DMS53 treated with DMSO at 0.1 percent for 48 hours (cell line): ENCODE data around the gene SLC2A4.

Experiments used
- DNase-seq: peaks from one replicate; lab custom pipeline; 2025; ENCODE audit not compliant: unreplicated experiment; lab: John Stamatoyannopoulos, UW

The SLC2A4 gene

GRCh38 chr17:7296189-7296861 lies 14.8 kb downstream of the SLC2A4 start:
- peak; percentile 83 for DNase-seq

DNA sequence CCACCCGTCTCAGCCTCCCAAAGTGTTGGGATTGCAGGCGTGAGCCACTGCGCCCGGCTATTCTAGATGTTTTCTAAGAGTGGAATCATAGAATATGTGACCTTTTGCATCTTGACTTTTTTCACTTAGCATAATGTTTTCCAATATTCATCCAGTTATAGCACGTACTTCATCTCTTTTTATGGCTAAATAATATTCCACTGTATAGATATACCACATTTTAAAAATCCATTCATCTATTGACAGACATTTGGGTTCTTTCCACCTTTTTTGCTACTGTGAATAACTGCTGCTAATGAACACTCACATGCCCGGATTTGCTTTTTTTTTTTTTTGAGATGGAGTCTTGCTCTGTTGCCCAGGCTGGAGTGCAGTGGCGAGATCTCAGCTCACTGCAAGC lies 22.7 kb downstream of the SLC2A4 start:
- no peak for DNase-seq

DNA sequence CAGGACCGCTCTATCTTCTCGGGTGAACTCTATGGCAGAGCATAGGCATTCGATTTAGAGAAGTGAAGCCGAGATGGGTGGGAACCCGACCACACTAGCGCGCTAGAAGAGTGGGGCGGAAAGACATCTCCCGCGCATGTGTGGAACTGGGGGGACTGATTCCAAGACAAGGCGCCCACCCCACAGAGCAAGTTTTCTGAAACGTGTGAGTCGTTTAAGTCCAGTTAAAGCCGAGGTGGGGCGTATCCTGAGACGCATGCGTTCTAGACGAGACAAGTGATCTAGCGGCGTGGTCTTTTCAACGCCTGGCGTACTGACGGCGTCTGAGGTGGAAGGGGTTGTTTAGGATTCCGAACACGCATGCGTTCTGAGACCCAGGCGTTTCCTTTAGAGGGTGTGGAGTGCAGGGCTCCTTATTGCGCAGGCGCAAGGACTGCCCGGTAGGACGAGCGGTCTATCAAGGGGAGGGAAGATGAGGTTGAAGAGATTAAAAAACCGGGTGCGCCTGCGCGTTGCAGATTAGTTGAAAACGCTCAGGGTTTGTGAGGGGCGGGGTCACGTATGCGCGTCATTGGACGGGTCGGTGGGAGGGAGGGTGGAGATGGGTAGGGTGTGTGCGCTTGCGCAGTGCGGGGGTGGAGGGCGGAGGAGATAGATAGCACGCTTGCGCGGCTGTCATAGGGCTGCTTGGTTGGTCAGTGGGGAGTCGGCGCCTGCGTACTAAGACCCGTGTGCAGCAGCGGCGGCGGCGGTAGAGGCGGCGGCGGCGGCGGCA lies 25.6 kb downstream of the SLC2A4 start, which contains the start of gene EIF5A:
Gene EIF5A (plus strand): TSS at position 718 of the 775 bp plus-strand sequence. CDS start 2,008 bp downstream, outside the sequence.
- DNase-seq: peak; percentile 100

DNA sequence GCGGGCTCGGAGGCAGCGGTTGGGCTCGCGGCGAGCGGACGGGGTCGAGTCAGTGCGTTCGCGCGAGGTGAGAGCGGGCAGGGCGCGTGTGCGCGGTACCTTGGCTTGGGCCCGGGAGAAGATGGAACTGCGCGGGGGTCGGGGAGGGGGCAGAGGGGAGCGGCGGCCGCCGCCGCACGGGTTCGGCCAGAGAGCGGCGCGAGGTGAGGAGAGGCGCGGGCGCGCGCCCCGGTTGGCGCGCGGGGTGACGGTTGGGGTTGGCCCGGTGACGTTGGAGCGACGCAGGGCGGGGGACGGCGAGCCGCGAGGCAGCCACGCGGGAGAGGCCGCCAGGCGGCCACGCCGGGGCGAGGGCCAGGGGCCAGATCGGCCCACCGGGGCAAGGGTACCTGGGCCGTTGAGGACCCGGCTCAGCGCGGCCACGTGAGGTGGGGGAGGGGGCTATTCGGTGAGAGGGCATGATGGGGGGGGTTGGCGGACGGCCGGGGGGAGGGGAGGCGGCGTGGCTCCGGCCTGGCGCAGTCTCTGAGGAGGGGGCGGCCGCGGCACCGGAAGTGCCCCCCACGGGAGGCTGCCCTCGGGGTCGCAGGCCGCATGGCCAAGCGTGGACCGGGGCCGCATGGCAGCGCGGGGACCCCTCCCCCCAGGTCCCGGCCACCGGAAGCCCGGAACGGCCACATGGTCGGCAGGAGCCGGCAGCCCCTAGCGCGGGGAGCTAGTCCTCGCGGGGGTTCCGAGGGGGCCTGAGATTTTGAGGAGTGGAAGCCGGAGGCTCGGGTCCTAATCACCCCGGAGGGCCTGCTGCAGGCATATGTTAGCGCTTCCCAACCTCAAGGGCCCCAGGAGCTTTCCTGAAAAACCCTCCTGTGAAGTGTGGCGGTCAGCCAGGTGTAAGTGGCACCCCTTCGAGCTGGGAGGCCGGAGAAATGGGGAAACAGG lies 26.4 kb downstream of the SLC2A4 start:
- DNase-seq: no peak

DNA sequence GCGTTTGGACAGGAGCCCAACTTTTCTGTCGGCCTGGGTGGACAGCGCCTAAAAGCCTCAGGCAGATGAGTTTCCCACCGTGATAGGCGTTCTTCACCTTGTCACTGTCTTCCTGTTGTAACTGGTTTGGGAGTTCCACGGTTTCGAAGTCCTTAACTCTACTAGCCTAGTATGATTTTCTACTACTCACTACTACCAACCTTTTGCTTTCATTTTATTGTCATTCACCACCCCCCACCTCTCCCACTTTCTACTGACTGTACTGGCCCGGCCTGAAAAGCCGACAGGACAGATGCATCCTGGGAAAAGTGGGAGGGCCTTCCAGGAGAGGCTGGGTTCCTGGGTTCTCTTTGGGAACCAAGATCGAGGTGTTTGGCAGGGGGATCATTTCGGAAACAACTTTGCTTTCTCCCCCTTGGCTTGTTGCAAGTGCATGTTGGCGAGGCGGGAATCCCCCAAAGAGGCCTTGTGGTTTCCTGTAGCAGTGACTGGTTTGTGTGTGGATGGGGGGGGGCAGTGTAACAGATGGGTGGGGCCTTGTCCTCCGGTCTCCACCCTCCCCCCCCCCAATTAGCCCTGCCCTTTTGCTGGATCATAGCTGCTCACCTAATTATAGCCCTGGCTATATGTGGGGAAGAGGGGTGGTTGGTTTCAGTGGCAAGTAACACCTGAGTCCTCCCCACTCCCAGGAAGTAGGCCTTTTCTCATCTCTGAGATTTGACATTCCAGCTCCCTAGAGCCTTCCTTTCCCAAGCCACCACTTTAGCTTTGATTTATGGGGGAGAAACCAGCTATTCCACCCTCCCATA lies 27.3 kb downstream of the SLC2A4 start:
- peak; percentile 69 for DNase-seq

- no peak for DNase-seq
Measured at GRCh38 chr17:7309628-7310027, 28.1 kb downstream of the SLC2A4 start.

DNA sequence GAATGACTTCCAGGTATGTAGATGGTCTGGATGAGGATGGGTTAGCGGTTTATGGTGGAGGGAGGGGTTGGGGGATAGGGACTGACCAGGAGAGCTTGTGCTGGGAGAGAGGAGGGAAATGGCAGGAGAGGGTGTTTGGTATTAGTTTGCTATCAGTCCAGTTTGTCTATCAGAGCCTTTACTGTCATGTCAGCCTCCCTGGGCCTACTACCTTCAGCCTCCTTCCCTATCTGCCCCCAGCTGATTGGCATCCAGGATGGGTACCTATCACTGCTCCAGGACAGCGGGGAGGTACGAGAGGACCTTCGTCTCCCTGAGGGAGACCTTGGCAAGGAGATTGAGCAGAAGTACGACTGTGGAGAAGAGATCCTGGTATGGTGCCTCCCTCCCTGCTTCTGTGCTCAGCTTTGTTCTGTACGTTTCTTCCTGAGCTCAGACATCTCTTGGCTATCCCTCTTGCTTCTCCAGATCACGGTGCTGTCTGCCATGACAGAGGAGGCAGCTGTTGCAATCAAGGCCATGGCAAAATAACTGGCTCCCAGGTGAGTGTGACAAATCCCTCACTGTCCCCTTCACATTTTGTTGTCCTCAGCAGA lies 29.7 kb downstream of the SLC2A4 start:
- no peak for DNase-seq

DNA sequence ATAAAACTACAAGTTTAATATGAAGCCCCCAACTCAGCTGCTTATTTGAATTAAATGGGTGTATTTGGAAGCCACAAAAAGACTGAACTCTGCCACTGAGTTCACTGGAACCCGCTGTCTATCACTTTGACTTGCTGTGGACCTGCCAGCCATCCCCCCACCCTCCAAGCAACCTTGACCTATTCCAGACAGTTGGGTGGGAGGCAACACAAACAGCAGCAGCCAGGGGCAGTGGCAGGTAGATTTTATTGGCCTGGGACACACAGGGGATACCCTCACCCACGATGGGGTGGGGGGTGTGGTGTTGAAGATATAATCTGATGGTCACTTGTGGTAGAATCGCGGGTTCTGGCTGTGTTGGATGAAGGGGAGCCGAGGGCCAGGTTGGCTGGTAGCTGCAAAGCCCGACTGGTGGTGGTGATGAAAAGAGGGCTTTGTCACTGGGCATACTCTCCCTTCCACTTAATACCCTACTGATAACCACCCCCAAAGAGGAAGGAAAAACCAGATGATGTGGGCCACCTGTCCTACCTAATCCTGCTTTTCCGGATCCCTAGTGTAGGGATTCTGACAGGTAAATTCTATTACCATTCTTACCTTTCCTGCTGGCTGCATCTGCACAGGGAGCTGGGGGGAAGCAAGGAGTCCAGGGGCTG lies 31.0 kb downstream of the SLC2A4 start:
- DNase-seq: no peak

- no peak for DNase-seq
Measured at GRCh38 chr17:7313088-7313889, 31.8 kb downstream of the SLC2A4 start.

GRCh38 chr17:7313890-7314718 lies 32.6 kb downstream of the SLC2A4 start:
- no peak for DNase-seq

- peak; percentile 84 for DNase-seq
Measured at GRCh38 chr17:7314719-7315569, 33.4 kb downstream of the SLC2A4 start, which contains the start of gene GPS2. TSS of gene GPS2 (minus strand) at chr17:7315360. CDS start at chr17:7315052, 308 bp downstream.

DNA sequence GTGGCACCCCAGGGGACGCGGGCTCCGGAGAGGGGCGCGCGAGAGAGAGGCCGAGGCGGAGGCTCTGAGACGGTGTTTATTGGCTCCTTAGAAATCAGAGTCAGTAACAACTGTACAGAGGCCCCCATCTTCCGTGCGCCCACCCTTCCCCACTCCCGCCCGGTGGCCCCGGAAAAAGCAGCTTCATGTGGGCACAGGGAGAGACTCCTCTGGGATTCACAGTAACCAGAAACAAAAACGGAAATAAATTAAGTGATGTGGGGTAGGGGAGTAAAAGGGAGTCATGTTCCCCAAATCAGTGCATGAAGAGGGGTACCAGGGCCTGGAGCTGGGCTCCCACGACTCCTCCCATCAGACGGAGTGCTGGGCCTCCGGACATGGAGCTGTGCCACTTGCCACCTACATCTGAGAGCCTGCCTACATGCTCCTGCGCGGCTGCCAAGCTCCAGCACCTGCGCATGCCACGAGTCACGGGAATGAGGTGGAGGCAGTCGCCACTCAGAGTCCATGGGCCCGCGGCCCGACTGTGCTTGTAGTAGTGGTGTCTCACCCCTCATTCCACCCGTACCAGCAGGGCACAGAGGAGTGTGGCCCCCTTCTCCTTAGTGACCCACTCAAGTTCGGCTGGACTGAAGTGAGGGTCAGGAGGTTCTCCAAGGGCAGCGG lies 34.2 kb downstream of the SLC2A4 start:
- peak; percentile 29 for DNase-seq

- no peak for DNase-seq
Measured at GRCh38 chr17:7317161-7317803, 35.8 kb downstream of the SLC2A4 start.

DNA sequence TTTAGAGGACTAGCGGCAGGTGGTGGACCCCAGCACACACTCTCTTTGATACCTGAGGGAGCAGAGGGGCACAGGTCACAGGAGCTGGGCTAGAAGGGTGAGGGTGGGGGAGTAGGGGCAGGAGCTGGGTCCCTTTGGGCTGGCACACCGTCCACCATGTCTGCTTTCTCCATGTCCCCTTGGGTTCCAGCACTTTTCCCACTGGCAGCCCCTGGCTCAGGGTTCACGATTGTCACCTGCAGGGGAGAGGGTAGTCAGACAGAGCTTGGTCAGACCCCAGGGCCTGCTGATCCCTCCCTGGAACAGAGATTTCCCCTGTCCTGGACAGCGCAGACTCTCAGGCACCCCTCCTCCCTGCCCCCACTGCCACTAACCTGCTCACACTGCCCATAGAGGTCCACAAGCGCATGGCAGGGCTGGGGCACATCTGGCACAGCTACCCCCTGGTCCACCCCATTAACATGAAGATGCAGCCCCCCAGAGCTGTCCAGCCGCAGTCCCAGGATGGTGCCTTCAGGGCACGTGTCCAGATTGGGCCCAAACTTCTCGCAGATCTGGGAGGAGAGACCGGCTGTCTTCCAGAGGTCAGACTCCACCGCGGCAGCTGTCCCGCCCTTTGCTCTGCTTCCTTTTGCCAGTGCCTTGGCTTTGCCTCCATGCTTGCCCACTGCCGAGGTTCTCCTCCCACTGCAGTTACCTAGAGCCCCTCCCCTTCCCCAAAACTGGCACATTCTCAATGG lies 36.8 kb downstream of the SLC2A4 start:
- no peak for DNase-seq

- no peak for DNase-seq
Measured at GRCh38 chr17:7321466-7321865, 39.9 kb downstream of the SLC2A4 start.
